Brain microvascular endothelial cell (primary cell): ENCODE results near the gene LRRC32.
A peak's percentile ranks its signal among the peaks of the same experiment; 100 is the strongest.

Experiments
- DNase-seq: peaks from one replicate; pipeline ENCODE4 v3.0.0-alpha.2; 2020
- H3K27ac ChIP-seq: fragments of 250-450 bp; sonication (Bioruptor Pico); 2 replicates; pipeline ENCODE4 v1.5.1; 2020; ENCODE audit warnings: mild to moderate bottlenecking, moderate library complexity
- H3K27me3 ChIP-seq: fragments of 250-450 bp; sonication (Bioruptor Pico); replicated peaks from 2 replicates; pipeline ENCODE4 v1.5.1; 2020; ENCODE audit warnings: mild to moderate bottlenecking
- H3K36me3 ChIP-seq: fragments of 250-450 bp; sonication (Bioruptor Pico); replicated peaks from 2 replicates; pipeline ENCODE4 v1.5.1; 2020; ENCODE audit warnings: mild to moderate bottlenecking
- H3K4me3 ChIP-seq: 2 replicates; pipeline ENCODE4 v1.5.1; 2011; ENCODE audit warnings: low read depth, mild to moderate bottlenecking, control low read depth, low read length, moderate library complexity
- CTCF ChIP-seq: IDR thresholded peaks from 2 replicates; pipeline ENCODE4 v1.5.1; 2011; ENCODE audit warnings: low read depth, mild to moderate bottlenecking, moderate library complexity, low read length, control low read depth, inconsistent platforms; ENCODE audit errors: missing control alignments
- in situ Hi-C: cut with HindIII; loops from 2 replicates; pipeline ENCODE4 v1.10.0; 2017; ENCODE audit warnings: low sequenced_read_pairs, low pct_ligation_motif_present

LRRC32 gene

GRCh38 chr11:76623884-76624419, 46.6 kb downstream of the LRRC32 start:
- in situ Hi-C loops: no loop called here
- Histone ChIP-seq H3K27ac (peak overlapping the region; percentile 20), H3K36me3 (no peaks in the 10 kb centered on the region), H3K27me3 (no peaks in the 10 kb centered on the region), H3K4me3 (no peak overlapping the region)
- TF ChIP-seq CTCF: no peak
- DNase-seq: no peak

DNA sequence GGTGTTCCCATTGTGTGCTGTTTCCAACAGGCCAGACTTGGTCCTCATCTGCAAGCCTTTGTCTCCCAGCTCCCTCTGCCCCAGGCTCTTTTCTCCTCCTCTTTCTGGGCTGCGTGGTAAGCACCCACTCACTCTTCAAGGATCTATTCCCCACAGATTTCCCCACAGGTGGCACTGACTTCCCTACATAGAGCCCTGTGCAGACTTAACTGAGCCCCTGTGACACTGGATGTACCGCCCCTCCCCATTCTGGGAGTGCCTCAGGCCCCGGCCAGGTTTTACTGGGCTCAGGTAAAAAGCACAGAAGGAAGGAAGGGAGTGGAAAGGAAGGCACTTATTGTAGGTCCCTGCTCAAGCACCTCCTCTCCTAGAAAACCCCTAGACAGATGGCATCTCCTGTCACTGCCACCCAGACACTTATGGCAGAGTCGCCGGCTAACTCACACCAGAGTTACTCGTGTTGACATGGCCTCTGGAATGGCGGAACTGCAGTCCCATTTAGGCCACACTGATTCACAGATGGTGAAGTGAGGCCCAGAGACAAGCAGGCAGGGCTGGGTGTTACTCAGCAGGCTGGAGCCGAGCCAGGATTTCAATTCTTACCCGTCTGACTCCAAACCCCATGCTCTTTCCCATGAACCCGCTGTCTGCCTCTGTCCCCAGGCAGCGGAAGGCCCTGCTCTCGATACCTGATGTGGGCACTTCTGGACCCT, 47.2 kb downstream of the LRRC32 start:
- Histone ChIP-seq H3K4me3 (no peak overlapping the region), H3K27me3 (no peaks in the 10 kb centered on the region), H3K36me3 (no peaks in the 10 kb centered on the region), H3K27ac (peak overlapping the region; percentile 20)
- in situ Hi-C loops: no loop called here
- DNase-seq: peak; percentile 79
- no peak for TF ChIP-seq CTCF

- Histone ChIP-seq H3K4me3 (no peak overlapping the region), H3K36me3 (no peaks in the 10 kb centered on the region), H3K27me3 (no peaks in the 10 kb centered on the region), H3K27ac (no peak overlapping the region)
- DNase-seq: no peak
- in situ Hi-C loops: no loop called here
- TF ChIP-seq CTCF: no peak
Measured at GRCh38 chr11:76622493-76623094, 48.0 kb downstream of the LRRC32 start.

DNA sequence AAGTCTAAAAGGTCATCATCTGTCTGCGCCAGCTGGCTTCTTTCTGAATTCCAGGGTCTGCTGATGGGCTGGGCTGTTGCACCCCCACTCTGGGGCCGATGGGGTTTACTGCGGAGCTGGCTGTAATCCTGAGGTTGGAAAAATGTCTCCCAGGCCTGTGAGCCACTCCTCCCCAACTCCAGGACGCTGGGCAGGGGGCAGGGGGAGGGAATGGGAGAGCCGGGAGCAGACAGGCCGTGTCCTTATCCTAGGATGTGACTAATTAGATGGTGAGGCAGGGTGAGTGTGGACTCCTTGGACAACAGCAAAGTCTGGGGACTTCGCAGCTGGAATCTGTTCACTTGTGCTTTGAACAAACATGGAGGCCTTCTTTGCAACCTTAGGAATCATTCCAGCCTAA, 48.7 kb downstream of the LRRC32 start:
- Histone ChIP-seq H3K36me3 (no peaks in the 10 kb centered on the region), H3K4me3 (no peak overlapping the region), H3K27me3 (no peaks in the 10 kb centered on the region), H3K27ac (no peak overlapping the region)
- TF ChIP-seq CTCF: no peak
- DNase-seq: peak; percentile 33
- in situ Hi-C loops: no loop called here

DNA sequence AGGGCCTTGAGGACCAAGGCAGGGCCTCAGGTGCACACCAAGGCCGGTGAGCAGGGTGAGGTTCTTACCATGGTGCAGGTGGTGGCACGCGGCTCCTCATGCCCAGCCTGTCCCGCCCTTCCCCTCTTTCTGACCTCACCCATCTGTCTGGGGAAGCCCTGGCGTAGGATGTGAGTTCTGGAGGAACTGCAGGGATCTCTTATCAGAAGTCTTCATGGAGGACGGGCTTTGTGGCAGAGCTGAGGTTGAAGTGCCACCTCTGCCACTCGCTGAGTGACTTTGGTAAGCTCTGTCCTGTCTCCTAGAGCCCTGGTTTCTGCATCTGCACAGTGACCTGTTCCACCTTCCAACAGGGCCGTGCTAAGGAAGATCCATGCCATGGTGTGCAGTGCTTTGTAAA, 49.1 kb downstream of the LRRC32 start:
- no peaks in the 10 kb centered on the region for H3K36me3 ChIP-seq
- no peak overlapping the region for H3K4me3 ChIP-seq
- in situ Hi-C loops: no loop called here
- TF ChIP-seq CTCF: no peak
- no peak overlapping the region for H3K27ac ChIP-seq
- no peak for DNase-seq
- no peaks in the 10 kb centered on the region for H3K27me3 ChIP-seq
